ENCODE results near the gene SSNA1. TPM values are rescaled to one million over a fixed set of nuclear protein-coding genes. Genes with fewer than 3 reads are reported as not detected.
A peak's percentile ranks its signal among the peaks of the same experiment; 100 is the strongest.

Gene SSNA1
- total RNA-seq, 1 donor from 2014 or later: 73.7 TPM

DNA sequence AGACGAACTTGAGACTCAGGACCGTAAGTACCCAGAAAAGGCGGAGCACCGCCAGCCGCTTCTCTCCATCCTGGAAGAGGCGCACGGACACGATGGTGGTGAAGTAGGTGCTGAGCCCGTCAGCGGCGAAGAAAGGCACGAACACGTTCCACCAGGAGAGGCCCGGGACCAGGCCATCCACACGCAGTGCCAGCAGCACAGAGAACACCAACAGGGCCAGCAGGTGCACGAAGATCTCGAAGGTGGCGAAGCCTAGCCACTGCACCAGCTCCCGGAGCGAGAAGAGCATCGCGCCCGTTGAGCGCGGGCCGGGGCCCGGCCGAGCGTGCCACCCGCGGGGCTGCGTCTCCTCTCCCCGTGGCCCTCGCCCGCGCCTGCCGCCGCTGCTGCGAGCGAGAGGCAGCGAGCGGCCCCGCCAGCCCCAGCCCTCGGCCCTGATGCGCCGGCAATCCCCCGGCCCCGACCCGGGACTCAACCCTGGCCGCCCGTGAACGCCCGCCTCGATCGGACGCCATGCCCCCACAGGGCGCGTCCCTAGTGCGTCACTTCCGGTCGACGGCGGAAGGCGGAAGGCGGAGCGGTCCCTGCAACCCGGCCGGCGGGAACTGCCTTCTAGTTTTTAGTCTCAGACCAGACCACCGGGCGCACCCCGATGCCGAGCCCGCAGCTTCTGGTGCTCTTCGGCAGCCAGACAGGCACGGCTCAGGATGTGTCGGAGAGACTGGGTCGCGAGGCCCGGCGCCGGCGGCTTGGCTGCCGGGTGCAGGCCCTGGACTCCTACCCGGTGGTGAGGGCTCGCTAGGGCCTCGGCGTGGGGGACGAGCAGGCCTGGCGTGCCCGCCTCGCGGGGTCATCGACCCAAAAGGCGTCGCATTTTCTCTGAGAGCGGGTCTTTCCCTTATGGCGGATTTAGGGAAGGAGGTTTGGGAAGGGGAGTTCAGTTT is 16.9 kb downstream of the SSNA1 start, which contains the start of the genes NDOR1 and TMEM203:
NDOR1 (plus strand) TSS at position 575 of the 944 bp plus-strand sequence; CDS start at position 653, 78 bp downstream.
TMEM203 (minus strand) TSS at position 523 of the 944 bp plus-strand sequence; CDS start at position 289, 234 bp downstream.
- ATAC-seq (ENCODE audit: poor library complexity) (peak; percentile 73), DNase-seq (peak; percentile 95)
- intact Hi-C loops (cut with DNase I): no loop called here

DNA sequence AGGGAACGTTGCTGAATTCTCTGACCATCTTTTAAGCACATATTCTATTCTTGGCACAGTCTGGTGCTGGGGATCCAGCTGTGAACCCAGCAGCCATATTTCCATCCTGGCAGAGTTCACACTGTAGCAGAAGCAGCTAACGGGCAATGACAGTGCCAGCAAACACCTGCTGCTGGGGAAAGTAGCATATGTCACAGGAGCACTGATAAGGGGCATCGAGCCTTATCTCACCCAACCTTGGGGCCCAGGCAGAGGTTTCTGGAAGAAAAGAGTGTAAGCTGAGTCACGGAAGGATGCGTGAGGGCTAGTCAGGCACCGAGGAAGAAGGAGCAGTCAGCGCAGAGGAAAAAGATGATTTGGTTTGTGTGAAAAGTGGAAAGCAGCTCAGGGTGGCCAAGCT is 18.1 kb downstream of the SSNA1 start:
- DNase-seq (no peak), ATAC-seq (ENCODE audit: poor library complexity) (no peak)
- intact Hi-C loops (cut with DNase I): no loop called here

DNA sequence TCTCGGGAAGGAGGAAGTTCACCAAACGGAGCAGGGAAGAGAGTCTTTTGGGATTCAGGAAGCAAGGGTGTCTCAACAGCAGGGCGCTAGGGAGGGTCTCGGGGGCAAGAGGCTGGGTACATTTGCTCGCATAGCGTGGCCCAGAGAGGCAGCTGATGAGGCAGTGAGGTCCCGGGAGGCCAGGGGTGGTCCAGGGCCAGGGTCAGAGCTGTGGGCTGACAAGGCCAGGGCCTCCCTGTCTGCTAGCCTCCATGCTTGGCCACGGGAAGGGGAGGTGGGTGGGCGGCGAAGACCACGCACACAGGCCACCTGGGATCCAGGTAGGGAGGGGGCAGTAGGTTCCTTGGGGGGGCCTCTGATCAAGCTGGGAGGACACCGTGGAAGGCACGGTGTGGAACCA is 23.1 kb downstream of the SSNA1 start:
- ATAC-seq (ENCODE audit: poor library complexity) (no peak), DNase-seq (no peak)
- intact Hi-C loops (cut with DNase I): no loop called here

DNA sequence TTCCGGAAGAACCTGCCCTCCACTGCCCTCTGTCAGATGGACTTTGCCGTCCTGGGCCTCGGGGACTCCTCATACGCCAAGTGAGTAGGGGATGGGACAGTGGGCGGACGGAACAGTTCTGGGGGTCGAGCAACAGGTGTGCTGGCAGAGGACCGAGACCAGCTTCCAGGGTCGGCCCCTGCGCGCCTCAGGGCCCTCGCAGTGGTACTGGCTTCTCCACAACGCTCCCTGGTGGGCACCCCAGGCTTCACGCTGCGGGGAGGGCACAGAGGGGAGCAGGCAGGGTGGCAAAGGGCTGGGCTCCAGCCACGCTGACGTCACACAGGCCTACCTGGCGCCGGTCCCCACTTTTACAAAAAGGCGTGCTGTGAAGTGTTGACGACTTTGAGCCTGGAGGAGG is 24.0 kb downstream of the SSNA1 start:
- ATAC-seq (ENCODE audit: poor library complexity): no peak
- intact Hi-C loops (cut with DNase I): no loop called here
- DNase-seq: no peak

DNA sequence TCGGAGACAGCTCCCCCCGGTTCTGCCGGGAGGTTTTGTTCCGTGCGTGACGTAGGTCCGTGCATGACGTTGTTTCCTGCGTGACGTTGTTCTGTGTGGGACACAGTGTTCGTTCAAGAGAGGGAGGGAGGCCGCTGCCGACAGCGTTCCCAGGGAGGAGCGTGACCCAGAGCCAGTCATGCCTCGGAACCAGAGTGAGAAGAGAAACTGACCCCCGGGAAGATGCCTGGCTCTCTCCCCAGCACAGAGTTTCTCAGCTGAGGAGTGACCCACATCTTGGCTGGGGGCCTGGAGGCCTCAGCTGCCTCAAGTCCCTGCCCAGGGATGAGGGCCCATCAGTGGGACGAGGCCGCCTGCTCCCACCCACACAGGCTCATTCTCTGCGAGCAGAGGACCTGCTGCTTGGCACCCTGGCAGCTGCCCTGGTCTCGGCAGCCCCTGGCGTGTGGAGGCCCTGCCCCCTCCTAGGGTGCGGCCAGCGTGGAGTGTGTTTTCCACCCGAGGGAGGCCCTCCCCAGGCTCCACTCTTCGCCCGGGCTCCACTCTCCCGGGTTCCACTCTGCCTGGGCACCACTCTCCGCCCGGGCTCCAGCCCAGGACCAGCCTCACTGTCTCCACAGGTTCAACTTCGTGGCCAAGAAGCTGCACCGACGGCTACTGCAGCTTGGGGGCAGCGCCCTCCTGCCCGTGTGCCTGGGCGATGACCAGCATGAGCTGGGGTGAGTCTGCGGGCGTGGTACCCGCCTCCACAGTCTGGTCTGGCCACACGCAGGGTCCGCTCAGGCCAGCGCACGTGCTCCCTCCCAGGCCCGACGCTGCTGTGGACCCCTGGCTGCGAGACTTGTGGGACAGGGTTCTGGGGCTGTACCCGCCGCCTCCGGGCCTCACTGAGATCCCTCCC is 24.9 kb downstream of the SSNA1 start:
- intact Hi-C loops (cut with DNase I): no loop called here
- no peak for ATAC-seq (ENCODE audit: poor library complexity)
- no peak for DNase-seq

DNA sequence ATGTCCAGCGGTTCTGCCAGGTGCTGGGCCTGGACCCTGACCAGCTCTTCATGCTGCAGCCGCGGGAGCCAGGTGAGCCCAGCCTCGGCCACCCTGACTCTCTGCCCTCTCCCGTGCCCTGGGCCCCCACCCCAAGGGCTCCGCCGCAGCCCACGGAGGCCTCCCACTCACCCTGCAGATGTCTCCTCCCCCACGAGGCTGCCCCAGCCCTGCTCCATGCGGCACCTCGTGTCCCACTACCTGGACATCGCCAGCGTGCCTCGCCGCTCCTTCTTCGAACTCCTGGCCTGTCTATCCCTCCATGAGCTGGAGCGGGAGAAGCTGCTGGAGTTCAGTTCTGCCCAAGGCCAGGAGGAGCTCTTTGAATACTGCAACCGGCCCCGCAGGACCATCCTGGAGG is 26.1 kb downstream of the SSNA1 start:
- DNase-seq (no peak), ATAC-seq (ENCODE audit: poor library complexity) (no peak)
- intact Hi-C loops (cut with DNase I): no loop called here

DNA sequence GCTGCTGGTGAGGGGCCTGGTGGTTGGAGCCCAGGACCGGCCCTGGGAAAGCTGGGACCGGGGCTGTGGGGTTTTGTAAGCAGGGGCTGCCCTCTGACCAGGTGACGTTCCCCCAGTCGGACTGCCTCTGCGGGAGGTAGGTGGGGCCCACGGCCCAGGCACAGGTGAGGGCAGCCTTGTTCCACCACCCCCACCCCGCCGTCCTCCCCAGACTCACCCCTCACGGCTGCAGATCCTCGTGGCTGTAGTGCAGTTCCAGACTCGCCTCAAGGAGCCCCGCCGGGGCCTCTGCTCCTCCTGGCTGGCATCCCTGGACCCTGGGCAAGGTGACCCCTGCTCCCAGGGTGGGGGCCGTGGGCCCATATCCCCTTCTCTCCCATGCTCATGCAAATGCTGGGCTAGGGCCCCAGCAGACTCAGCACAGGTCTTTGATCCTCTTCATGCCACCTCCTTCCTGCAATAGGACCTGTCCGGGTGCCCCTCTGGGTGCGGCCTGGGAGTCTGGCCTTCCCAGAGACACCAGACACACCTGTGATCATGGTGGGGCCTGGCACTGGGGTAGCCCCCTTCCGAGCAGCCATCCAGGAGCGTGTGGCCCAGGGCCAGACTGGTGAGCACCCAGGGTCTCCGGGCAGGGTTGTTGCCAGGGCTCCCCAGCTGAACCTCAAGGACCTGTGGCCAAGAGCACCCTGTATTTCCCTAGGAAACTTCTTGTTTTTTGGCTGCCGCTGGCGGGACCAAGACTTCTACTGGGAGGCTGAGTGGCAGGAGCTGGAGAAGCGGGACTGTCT is 26.9 kb downstream of the SSNA1 start:
- no peak for DNase-seq
- intact Hi-C loops (cut with DNase I): no loop called here

DNA sequence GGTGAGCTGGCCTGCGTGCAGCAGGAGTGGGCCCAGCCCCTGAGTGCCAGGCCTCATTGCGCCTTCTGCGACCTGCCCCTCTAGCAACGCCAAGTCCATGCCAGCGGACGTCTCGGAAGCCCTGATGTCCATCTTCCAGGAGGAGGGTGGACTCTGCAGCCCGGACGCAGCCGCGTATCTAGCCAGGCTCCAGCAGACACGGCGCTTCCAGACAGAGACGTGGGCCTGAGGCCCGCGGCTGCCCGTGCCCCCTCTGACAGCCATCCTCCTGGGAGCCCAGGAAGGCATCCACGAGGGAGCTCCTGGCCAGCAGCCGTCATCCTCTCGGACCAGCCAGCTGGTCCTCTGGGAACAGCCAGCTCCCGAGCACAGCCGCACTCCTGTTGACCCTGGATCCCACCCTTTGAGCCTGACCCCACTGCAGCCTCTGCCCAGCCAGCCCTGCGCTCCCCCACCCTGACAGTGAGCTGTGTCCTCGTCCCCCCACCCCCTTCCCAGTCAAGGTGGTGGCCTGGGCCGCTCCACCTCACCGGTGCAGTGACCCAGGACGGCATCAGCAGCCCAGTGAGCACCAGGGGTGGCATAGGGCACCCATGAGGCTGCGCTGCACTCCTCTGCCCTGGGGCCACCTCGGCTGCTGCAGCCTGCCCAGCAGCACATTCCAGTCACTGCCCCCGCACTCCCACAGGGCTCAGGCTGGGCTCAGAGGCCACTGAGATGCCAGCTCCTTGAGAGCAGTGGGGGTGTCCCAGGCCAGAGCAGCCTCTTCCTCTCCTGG is 27.9 kb downstream of the SSNA1 start:
- ATAC-seq (ENCODE audit: poor library complexity): no peak
- intact Hi-C loops (cut with DNase I): no loop called here

More for the DNA sequence above, 26.9 kb downstream of the SSNA1 start:
- no peak for ATAC-seq (ENCODE audit: poor library complexity)

DNA sequence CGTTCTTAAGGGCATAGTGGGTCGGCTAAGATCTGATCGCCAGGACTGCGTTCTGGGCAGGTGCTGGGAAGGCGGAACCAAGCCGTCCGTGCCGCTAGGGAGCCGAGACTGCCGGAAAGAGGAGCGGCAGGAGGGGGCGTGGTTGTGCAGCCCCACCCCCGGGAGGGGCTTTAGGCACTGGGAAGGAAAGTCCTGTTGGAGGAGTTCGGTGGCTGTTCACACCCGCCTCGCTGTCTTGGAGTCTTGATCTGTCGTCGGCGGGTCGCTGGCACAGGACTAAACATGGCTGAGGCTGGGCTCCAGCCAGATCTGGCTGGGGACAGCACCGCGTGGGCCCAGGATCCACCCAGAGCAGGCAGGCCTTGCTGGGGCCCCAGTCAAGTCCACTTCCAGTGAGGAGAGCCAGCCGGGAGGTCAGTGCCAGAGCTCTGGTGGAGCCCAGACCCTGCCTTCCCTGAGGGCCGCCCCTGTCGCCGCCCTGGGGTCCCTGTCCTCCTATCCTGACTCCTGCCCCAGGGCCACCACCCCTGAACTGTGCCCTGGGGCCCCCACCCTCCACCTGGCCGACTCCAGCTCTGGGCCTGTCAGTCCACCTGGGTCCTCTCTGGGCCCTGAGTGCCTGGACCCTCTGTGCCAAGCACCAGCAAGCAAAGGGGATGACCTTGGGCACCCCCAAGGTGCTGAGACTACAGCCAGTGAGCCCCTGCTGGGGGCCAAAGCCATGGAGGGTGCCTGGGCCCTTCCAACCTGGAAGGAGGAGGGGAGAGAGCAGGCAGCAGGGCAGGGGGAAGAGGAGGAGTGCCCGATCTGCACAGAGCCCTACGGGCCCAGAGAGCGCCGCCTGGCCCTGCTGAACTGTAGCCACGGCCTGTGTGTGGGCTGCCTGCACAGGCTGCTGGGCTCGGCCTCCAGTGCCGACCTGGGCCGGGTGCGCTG is 29.1 kb downstream of the SSNA1 start:
- DNase-seq: peak; percentile 79

More for the DNA sequence above, 27.9 kb downstream of the SSNA1 start:
- no peak for DNase-seq

DNA sequence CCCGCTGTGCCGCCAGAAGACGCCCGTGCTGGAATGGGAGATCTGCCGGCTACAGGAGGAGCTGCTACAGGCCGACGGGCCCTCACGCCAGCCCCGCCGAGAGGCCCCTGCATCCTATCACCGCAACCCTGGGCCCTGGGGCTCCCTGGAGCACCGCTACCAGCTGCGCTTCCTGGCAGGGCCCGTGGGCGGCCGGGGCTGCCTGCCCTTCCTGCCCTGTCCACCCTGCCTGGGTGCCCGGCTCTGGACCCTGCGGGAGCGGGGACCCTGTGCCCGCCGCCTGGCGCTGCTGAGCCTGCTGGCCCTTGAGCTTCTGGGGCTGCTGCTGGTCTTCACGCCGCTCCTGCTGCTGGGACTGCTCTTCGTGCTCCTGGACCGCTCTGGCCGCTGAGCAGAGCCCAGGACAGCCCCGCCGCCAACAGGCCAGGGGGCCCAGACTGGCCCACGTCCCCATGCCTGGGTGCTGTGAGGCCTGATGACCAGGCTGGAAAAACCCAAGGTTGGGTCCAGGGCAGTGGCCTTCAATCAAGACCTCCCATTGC is 29.8 kb downstream of the SSNA1 start:
- intact Hi-C loops (cut with DNase I): no loop called here
- DNase-seq (no peak), ATAC-seq (ENCODE audit: poor library complexity) (no peak)

More for the DNA sequence above, 29.1 kb downstream of the SSNA1 start:
- intact Hi-C loops (cut with DNase I): no loop called here
- ATAC-seq (ENCODE audit: poor library complexity): peak; percentile 55

DNA sequence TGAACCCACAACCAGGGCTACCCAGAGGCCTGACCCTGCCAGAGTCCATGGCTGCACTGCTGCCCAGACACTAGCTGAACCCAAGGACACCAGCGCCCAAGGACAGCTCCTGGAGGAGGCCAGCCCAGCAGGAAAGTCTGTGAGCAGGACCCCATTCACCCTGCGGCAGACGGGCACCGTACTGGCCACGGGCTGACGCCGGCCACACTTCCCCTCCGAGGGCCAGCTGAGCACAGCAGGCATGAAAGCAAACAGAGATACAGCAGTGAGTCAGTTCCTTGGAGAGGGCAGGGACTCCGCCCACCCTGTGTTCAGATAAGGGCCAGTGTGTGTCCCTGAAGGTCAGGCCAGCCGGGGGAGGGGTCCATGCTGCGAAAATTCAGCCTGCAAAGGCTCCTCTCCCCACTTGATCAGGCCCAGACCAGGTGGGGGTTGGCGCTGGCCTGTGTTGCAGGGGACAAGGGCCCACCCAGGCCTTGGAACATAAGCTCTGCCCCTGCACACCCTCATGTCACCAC is 30.3 kb downstream of the SSNA1 start:
- ATAC-seq (ENCODE audit: poor library complexity): peak; percentile 2
- intact Hi-C loops (cut with DNase I): no loop called here
- DNase-seq: no peak

DNA sequence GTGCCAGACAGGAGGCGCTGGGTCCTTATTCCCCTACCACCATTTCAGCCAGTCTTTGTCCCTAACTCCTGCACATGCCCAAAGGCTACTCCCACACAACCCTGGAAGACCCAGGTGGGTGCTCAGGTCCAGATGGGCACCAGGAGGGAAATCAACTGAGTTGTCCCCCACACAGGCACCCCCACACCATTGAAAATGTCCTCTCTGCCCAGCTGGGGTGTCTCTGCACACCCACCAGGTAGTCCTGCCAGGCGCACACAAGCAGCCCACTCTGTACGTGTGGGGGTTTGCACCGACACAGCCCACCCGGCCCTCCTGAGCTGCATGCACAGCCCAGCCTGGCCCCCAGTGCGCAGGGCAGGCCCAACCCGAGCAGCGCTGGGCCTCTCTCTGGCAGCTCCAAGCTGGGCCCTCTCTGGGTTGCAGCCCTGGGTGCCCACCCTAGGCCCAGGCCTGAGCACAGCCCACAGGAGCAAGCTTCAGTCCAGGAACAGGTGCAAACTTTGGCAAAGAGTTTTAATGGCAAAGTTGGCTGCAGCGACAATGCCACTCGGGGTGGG is 31.4 kb downstream of the SSNA1 start:
- intact Hi-C loops (cut with DNase I): no loop called here
- DNase-seq: no peak
- ATAC-seq (ENCODE audit: poor library complexity): no peak

DNA sequence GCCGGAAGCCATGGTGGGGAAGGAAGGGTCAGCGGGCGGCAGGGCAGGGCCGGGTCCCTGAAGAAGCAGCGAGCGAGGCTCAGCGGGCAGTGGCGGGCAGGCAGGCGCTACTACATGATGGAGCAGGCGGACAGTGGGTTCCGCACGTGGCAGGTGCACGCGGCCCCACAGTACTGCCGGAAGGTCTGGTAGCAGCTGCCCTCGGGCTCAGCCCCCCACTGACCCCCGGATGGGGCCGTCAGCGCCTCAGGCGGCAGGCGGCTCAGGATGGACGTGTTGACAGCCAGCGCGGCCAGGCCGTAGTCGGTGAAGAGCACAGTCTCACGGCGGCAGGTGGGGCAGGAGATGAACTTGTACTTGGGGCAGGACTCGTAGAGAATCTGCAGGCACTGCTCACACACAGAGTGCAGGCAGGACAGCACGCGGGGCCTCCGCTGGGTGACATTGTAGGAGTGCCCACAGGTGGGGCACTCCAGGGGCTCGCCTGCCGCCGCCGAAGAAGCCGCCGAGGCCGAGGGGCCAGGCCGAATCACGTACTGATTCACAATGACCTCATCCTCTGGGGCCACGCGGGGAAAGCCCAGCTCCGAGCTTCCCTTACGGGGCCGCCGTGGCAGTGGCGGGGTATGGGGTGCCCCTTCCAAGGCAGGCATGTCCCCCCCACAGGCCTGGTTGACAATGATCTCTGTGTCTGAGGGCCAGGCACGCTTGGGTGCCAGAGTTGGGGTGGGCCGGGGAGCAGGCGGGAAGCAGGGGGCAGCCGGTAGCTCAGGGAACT is 32.0 kb downstream of the SSNA1 start:
- DNase-seq (no peak), ATAC-seq (ENCODE audit: poor library complexity) (no peak)
- intact Hi-C loops (cut with DNase I): no loop called here

DNA sequence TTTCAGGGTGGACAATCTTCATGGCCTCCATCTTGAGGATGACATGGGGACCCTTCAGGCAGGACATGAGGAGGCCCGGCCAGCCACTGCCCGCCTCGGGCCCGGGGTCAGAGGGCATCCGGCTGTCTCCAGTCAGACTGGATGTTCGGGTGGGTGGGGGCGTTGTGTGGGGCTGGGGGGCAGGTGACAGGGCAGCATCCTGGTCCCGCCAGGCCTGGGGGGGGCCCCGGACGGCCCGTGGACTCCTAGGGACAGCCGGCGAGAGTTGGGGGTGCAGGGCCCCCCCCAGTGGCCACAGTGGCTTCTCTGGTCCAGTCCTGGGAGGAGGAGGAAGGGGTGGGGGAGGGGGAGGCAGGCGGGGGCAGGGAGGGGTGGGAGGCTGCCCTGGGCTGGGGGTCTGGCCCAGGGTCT is 32.6 kb downstream of the SSNA1 start:
- intact Hi-C loops (cut with DNase I): no loop called here
- ATAC-seq (ENCODE audit: poor library complexity) (no peak), DNase-seq (no peak)

DNA sequence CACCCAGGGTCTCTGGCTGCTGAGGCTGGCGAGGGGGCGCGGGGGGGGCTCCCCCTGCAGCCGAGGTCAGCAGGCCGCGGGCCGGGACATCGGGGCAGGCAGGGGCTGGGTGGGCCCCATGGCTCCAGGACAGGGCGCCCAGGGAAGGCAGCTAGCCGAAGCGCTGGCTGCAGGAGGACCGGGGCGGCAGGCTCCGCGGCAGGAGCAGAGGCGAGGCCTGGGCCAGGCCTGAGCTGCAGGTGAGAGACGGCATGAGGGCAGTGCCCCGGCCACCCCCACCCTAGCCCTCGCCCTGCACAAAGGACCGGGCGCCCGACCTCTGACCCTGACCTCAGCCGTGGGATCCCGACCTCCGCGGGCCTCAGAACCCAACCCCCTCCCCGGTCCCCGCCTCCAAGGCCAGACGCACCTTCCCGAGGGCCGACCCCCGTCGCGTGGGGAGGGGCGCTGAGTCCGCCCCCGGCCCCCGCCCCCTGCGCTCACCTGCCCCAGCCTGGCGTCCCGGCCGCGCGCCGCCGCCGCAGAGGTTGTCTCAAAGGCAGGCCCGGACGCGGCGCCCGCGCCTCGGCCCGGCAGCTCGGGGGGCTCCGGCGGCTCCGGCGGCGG is 33.1 kb downstream of the SSNA1 start:
- intact Hi-C loops (cut with DNase I): no loop called here
- DNase-seq (no peak), ATAC-seq (ENCODE audit: poor library complexity) (no peak)

Measured in Right ventricle myocardium superior (tissue), 1 donor.